ENCODE data around the gene PTP4A2.

Gene PTP4A2

GRCh38 chr1:31938184-31938975 is at the start of gene PTP4A2:
Gene PTP4A2 (minus strand): TSS chr1:31938368. CDS start chr1:31919065, 19,303 bp downstream.
- peak; percentile 77 for DNase-seq

- DNase-seq: peak; percentile 58
These were observed 49.0 kb upstream of the PTP4A2 start for GRCh38 chr1:31987135-31987619.

DNA sequence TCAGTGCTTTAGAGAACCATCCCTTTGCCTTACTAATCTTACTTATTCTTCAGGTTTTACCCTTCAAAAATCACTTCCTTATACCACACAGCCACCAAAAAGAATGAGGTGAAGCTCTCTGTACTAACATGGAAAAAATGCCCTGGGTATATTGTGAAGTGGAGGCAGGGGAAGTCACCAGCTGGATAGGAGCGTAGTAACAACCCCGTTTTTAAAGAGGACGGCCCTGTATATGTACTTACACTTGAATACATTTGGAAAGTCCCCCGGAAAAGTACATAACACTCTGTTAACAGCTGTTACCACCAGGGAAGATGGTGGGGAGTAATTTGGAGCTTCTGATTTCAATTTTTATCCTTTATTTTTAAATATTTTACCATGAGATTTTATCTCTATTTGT is 47.3 kb upstream of the PTP4A2 start:
- DNase-seq: no peak

GRCh38 chr1:31984419-31985347 is 46.5 kb upstream of the PTP4A2 start:
- DNase-seq: no peak

DNA sequence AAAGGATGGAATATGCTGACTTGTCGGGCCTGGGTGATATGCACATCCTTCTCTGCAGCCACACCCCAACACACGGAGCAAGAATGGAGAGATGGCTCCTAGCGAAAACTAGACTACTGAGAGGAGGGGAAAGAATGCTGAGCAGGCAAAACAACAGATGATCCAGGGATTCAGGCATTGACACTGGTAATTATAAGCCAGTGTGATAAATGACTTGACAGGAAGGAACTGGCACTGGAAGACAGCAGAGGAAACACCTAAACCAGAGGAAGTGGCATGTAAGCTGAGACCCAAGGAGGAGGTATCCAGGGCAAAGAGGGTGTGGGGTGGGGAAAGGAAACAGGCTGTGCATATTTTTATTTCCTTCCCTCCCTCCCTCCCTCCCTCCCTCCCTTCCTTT is 43.8 kb upstream of the PTP4A2 start:
- no peak for DNase-seq

DNA sequence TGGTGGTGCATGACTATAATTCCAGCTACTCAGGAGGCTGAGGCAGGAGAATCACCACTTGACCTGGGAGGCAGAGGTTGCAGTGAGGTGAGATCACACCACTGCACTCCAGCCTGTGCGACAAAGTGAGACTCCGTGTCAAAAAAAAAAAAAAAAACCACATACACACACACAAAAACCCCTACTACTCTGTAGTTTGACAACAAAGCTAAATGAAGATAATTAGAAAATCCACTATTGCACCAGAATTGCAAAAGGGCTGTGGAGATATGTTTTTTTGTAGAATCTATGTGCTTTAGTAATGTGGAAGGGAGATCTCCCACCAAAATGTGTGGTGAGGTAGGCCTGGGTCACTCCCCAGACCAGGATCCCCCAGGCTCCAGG is 43.3 kb upstream of the PTP4A2 start:
- DNase-seq: no peak

DNA sequence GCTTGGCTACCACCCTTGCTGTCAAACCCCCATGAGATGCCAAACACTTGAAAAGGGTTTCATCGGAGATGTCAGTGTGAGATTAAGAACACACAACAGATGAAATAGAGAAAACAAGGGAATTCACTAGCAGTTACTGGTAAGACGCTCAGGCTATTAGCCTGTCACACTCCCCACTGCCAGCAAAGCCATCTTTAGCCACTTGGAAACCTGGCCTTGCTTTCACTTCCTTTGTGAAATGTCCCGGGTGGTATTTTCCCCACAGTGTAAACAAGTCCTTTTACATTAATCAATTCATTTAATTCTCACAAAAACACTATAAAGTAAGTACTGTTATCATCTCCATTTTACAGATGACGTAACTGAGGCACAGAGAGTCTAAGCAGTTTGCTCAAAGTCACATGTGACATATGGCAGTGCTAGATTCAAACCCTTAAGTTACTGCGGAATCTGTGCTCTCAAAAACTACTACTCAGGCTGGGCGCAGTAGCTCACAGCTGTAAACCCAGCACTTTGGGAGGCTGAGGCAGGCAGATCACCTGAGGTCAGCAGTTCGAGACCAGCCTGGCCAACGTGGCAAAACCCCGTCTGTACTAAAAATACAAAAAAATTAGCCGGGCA is 42.8 kb upstream of the PTP4A2 start:
- no peak for DNase-seq

GRCh38 chr1:31978843-31979400 is 40.8 kb upstream of the PTP4A2 start:
- DNase-seq: no peak

DNA sequence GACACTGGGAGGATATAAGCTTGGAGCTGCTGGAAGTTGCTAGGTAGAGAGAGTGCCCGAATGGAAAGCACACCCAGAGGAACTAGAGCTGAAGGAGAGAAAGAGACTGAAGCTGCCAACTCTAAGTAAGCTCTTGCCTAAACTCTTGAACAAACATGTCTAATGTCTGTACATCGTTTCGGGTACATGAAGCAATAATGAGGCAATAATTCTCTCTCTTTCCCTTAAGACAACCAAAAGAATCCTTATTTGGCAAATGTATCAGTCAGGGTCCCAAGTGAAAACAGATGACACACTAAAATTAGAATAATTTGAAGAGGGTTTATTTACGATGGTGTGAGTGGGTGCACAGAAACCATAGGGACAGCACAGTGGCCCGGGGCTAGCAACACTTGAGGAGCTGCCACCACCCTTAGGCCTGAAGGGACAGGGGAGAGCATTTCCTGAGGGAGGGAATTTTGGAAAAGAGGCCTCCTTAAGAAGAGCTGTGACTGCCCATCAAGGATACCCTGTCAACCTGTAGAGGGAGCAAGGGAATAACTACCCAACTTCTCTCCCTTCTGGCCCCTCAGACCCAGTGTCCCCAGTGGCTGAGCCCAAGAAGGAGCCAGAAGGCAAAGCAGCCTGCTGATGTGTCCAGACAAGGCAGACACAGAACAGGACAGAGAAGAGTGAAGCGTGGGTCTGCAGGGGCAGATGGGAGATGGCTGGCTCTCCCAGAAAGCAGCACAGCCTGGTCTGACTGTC is 39.4 kb upstream of the PTP4A2 start:
- DNase-seq: no peak

- no peak for DNase-seq
These were observed 38.2 kb upstream of the PTP4A2 start for GRCh38 chr1:31976401-31976800.

DNA sequence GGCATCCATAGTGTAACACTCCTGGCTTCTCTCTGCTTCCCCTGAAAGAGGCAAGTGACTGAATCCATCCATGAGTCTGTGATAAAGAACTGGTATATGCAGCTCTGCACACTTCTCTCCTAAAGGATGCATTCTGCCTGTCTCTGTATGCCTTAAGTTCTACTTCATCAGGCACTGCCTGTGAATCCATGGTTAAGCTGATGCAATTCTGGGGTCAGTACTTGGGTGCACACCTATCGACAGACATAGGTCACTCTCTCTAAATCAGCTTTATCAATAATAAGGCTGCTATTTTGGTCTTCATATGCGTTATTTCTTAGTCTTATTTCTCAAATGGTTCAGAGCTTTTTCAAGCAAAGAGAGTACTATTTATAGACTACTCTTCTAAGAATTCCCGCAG is 32.7 kb upstream of the PTP4A2 start:
- no peak for DNase-seq

GRCh38 chr1:31961536-31961935 is 23.4 kb upstream of the PTP4A2 start:
- no peak for DNase-seq

- DNase-seq: no peak
These were observed 21.6 kb upstream of the PTP4A2 start for GRCh38 chr1:31959521-31960340.

- no peak for DNase-seq
These were observed 19.8 kb upstream of the PTP4A2 start for GRCh38 chr1:31957701-31958674.

DNA sequence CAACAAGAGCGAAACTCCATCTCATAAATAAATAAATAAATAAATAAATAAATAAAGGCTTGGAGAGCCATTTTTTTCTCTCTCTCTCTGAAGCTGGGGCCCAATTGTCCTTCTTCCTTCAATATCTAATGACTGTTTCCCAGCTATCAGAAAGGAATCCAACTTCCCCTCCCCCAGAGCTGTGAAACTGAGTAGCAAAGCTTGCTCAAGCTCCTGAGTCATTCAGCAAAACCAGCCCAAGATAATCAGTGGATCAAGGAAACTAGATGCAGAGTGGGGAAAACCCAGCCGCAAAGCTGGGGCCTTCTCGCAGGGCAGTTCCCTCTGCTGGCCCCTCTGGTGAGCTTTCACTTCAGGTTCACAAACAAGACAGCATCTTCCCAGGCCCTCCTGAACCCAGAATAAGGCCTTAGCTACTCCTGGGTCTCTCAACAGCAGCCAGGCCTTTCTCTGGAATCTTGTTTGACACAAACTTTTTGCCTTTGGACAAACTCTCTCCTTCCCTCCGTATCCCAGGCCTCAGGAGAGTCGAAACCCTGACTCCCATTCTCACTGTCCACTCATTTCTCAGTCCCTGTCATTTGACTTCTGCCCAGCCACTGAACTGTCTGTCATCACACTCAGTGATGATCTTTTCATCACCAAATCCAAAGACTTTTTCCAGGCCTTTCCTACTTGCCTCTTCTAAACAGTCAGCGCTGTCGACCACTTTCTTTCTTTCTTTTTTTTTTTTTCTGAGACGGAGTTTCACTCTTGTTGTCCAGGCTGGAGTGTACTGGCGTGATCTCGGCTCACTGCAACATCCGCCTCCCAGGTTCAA is 18.0 kb upstream of the PTP4A2 start:
- no peak for DNase-seq

DNA sequence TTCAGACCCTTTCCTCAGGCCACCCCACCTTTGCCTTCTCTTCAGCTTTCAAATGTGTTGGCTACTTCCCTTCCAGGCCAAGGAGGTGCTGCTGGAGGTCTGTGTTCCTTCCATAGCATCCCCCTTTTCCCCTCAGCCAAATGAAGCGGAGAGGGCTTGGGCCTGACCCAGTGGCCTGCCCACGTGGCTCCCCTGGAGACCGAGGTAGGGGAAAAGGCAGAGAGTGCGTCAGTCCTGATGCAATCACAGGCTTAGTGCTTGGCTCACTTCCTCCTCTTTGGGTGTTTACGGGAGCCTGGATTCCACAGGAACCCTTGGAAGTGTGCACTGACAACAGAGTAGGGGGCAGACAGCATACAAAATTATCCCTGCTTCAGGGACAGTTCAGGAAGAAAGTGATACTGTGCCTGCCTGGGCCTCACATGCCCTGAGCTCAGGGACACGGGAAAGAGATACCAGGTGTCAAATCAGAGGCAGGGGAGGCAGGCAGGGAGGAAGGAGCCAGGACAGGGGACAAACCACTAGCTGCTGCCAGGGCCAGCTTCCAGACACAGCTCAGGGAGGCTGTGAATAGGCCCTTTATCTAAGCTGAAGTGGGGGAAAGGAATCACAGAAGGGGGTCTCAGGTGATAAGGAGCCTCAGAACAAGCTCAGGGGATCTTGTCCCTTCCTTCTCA is 16.6 kb upstream of the PTP4A2 start:
- DNase-seq: no peak

GRCh38 chr1:31952825-31953220 is 14.7 kb upstream of the PTP4A2 start:
- no peak for DNase-seq

- no peak for DNase-seq
These were observed 13.1 kb upstream of the PTP4A2 start for GRCh38 chr1:31951276-31951675.

DNA sequence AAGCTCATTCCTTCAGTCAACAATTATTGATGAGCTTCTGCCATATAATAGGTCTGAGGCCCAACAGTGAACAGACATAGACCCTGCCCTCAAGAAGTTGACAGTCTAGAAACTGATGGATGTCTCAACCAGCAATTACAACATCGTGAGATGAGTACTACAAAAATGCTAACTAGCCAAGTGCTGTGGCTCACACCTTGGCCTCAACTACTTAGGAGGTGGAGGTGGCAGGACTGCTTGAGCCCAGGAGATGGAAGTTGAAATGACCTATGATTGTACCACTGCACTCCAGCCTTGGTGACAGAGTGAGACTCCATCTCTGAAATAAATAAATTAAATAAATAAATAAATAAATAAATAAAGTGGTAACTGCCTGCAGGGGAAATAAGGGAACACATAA is 11.7 kb upstream of the PTP4A2 start:
- DNase-seq: no peak
